Measurements from ENCODE around the gene JSRP1.

Gene JSRP1

DNA sequence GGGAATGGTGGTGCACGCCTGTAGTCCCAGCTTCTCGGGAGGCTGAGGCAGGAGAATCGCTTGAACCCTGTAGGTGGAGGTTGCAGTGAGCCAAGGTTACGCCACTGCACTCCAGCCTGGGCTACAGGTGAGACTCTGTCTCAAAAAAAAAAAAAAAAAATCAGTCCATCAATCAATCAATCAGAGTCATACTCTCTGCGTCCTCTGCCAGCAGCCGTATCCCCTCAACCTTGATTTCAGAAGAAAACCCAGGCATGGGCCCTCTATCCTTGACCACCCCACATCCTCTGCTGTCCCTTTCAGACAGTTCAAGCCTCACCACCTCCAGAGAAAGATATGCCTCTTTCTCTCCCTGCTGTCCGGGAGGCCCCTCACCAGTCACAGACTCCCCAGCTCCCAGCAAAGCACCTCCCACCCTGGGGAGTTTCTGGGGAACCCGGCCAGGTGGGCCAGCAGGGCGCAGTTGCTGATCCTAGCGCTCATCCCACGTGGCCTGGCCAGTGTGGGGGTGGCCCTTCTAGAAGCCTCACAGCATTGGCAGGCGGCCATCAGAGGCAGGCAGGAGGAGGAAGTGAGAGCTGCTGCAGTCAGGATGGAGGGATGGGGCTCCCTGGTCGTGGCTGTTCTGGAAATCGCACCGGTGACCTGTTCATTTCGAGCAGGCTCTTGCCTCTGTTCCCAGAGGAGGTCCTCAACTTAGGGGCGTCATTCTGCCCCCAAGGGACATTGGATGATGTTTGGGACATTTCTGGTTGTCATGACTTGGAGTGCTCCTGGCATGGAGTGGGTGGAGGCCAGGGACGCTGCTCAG, 10.2 kb upstream of the JSRP1 start:
- peak; percentile 84 to 86 for DNase-seq

- DNase-seq: peak in 1 of 2 donors; percentile 61
Observed at GRCh38 chr19:2261438-2262172, 5.4 kb upstream of the JSRP1 start.

DNA sequence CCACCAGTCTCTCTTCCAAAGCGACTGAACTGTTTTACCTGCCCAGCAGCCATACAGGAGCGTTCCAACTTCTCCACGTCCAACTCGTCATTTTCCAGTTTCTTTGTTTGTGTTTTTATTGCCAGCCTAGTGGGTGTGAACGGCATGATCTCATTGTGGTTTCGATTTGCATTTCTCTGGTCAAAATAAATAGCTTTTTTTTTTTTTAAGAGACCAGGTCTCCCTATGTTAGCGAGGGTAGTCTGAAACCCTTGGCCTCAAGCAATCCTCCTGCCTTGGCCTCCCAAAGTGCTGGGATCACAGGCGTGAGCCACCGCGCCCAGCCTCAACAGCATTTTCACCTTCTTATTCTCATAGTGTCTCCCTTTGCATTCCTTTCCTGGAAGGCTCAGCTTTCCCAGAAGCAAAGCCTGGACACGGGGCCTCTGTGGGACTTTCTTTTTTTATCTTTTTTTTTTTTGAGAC, 4.2 kb upstream of the JSRP1 start:
- DNase-seq: no peak

DNA sequence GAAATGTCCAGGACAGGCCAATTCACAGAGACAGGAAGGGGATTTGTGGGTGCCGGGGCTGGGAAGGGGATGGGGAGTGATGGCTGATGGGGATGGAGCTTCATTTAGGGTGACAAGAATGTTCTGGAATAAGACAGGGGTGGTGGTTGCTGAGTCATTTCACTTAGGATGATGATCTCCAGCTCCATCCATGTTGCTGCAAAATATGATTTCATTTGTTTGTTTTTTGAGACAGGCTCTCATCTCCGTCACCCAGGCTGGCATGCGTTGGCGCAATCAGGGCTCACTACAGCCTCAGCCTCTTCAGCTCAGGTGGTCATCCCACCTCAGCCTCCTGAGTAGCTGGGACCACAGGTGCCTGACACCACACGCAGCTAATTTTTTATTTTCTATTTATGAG, 3.1 kb upstream of the JSRP1 start:
- DNase-seq: no peak

GRCh38 chr19:2255112-2255845, 938 bp downstream of the JSRP1 start:
- DNase-seq: no peak

- no peak for DNase-seq
Observed at GRCh38 chr19:2254064-2254872, 1.9 kb downstream of the JSRP1 start.

DNA sequence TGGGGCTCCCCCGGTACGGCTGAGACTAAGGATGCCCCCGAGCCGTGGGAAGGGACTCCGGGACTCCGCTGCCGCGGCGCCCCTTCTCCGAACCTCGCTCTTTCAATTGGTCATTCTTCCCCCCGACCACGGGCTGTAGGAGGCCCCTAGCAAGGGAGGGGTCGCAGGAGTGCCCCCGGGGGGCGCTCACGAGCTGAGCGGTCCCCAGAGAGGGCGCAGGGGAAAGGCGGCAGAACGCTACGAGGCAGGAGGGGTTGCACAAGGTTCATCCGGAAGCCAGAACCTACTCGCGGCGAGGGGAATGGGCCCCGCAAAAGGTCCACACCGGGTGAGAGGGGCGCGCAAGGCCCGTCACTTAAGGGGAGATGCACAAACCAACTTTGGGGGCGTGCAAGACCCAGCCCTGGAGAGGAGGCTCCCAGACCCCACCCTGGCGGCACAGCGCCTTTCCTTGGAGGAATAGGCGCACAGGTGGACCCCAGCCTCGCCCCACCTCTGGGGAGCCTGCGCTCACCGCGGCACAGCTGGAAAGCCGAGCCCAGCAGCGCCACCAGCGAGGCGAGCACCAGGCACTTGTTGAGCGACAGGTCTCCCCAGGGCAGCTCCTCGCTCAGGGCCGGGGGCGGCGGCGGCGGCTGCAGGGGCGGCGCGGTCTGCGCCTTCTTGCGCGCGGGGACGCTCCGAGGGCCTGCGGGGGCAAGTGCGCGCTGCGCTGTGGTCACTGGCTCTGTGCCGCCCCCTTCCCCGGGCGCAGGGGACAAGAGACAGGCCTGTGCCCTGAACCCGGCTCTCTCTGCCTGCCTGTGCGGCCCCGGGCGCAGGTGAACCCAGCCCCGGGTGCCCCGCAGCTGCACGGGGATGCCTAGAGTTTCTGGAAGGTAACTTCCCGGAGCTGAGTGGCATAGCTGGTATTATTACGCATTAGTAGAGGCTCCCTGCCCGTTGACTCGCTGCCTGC, 2.8 kb downstream of the JSRP1 start:
- no peak for DNase-seq

GRCh38 chr19:2252797-2253105, 3.5 kb downstream of the JSRP1 start:
- DNase-seq: no peak

GRCh38 chr19:2252055-2252796, 4.0 kb downstream of the JSRP1 start:
- DNase-seq: no peak

DNA sequence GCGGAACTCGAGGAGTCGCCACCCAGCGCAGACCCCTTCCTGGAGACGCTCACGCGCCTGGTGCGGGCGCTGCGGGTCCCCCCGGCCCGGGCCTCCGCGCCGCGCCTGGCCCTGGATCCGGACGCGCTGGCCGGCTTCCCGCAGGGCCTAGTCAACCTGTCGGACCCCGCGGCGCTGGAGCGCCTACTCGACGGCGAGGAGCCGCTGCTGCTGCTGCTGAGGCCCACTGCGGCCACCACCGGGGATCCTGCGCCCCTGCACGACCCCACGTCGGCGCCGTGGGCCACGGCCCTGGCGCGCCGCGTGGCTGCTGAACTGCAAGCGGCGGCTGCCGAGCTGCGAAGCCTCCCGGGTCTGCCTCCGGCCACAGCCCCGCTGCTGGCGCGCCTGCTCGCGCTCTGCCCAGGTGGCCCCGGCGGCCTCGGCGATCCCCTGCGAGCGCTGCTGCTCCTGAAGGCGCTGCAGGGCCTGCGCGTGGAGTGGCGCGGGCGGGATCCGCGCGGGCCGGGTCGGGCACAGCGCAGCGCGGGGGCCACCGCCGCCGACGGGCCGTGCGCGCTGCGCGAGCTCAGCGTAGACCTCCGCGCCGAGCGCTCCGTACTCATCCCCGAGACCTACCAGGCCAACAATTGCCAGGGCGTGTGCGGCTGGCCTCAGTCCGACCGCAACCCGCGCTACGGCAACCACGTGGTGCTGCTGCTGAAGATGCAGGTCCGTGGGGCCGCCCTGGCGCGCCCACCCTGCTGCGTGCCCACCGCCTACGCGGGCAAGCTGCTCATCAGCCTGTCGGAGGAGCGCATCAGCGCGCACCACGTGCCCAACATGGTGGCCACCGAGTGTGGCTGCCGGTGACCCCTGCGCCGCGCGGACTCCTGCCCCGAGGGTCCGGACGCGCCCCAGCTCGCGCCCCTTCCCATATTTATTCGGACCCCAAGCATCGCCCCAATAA, 4.8 kb downstream of the JSRP1 start:
- no peak for DNase-seq

- no peak for DNase-seq
Observed at GRCh38 chr19:2250766-2251105, 5.5 kb downstream of the JSRP1 start.

DNA sequence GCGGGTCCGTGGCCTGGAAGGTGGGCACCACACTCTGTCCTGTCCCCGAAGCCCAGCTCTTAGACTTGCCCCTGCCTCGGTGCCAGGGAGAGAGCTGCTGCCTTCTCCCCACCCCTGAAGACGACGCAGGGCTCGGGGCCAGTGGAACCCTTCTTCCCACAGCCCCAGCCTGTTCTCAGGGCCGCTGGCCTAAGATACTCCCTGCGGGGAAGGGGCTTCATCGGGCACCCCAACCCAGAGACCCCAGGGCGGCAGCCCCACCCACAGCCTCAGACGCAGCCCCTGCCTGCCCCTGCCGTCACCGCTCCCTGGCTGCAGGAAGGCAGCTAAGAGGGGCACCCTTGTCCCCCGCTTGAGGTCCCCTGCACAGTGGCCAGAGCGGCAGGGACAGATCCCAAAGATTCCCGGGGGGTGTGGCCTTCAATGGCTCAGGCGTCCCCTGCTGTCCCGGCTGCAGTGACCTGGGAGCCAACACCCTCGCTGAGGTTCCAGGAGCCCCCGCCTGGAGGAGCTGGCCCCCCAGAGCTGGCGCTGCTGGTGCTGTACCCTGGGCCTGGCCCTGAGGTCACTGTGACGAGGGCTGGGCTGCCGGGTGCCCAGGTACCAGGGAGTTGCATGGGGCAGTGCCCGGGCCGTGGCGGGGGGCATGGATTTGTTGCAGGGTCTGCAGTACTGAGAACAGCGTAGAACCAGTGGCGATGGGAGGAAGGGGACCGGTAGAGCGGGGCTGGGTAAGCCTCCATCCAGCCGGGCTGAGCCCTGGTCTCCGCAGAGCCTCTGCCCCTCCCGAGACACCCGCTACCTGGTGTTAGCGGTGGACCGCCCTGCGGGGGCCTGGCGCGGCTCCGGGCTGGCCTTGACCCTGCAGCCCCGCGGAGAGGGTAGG, 6.1 kb downstream of the JSRP1 start:
- DNase-seq: no peak

GRCh38 chr19:2249010-2249866, 7.0 kb downstream of the JSRP1 start, which contains the start of gene AMH:
TSS of gene AMH (plus strand) at chr19:2249323. CDS start at chr19:2249333, 10 bp downstream.
- no peak for DNase-seq

DNA sequence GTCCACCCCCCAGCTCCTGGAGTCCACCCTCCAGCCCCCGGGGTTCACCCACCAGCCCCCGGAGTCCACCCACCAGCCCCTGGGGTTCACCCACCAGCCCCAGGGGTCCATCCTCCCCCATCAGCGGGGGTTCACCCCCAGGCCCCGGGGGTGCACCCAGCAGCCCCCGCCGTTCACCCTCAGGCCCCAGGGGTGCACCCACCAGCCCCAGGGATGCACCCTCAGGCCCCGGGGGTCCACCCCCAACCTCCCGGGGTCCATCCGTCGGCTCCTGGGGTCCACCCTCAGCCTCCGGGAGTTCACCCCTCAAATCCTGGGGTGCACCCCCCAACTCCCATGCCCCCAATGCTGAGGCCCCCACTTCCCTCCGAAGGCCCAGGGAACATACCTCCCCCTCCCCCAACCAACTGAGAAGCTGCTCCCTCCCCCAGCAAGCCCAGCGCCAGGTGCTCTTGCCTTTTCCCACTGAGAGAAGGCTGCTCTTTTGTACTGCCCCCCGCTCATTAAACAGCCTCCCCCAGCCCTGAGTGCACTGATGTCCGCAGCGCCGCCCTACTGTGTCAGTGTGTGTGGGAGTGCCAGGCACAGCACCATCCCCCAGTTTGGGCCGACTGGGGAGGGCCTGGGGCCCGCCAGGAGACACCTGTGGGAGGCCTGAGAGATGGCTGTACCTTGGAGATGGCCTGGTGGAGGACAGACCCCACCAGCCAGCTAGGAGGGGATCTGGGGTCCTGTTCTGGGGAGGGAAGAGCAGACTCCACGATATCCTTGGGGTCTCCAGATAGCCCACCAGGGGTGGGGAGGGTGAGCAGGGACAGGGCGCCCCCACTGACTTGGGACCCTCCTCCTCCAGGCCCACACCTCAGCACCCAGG, 7.8 kb downstream of the JSRP1 start:
- DNase-seq: no peak

DNA sequence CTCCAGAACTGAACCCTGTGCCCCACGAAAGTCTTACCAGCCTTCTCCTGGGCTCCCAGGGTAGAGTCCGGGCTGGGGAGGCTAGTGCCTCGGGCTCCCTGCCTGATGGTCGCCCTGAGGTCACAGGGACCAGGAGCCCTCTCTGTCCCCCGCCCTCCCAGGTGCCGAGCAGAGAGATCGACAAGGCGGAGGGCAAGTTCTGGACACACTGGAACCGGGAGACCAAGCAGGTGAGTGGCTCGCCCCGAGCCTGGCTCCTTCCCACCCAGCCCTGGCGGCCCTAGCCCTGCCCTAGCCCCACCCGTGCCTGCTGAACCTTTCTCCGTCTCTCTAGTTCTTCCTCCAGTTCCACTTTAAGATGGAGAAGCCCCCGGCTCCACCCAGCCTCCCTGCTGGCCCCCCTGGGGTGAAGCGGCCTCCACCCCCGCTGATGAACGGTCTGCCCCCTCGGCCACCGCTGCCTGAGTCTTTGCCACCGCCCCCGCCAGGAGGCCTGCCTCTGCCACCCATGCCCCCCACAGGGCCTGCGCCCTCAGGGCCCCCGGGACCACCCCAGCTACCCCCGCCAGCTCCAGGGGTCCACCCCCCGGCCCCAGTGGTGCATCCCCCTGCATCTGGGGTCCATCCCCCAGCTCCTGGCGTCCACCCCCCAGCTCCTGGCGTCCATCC, 8.7 kb downstream of the JSRP1 start:
- no peak for DNase-seq

GRCh38 chr19:2246801-2247361, 9.3 kb downstream of the JSRP1 start:
- DNase-seq: no peak

All from inflammatory macrophage treated with lipopolysaccharide for 1 hour (primary cell).